HepG2 (cell line): Measurements from ENCODE around the gene RABL6. TPM values are rescaled to one million over a fixed set of nuclear protein-coding genes. Genes with fewer than 3 reads are reported as not detected.
A peak's percentile ranks its signal among the peaks of the same experiment; 100 is the strongest.

Source experiments
- ATAC-seq: fragments of 200-7000 bp; cut with Tn5 transposase; 3 replicates; pipeline ENCODE4 v1.9.1; 2020; ENCODE audit warnings: mild to moderate bottlenecking, moderate library complexity
- BruUV-seq: library from RNA; stranded (reverse); fragments of 400-500 nt; replicated peaks from 2 replicates; lab custom pipeline; 2021; lab: Mats Ljungman, UMichigan
- CTCF ChIA-PET: fragments of 300-600 bp; formaldehyde crosslinking; extraction: SDS; loops from one replicate; lab custom pipeline; 2021; ENCODE audit warnings: low total read pairs, inconsistent platforms, low intra/inter-chr PET ratio; lab: Yijun Ruan, JAX
- POLR2A ChIA-PET: fragments of 350-600 bp; sonication (Branson Sonifier 250); formaldehyde crosslinking; loops from one replicate; lab custom pipeline; 2020; ENCODE audit warnings: antibody characterized with exemption, inconsistent platforms; lab: Yijun Ruan, JAX
- DNase-seq: peaks from one replicate; pipeline ENCODE4 v3.0.0-alpha.2; 2015; ENCODE audit warnings: low spot score
- FAIRE-seq: peaks from 3 replicates; lab custom pipeline; 2011; peaks lifted over from hg19 to GRCh38; lab: Jason Lieb, UNC
- H2AFZ ChIP-seq: one replicate; pipeline ENCODE4 v1.6.1; 2011; ENCODE audit warnings: low read length, inconsistent platforms
- H3K27ac ChIP-seq: fragments of 300-600 bp; 3 replicates; pipeline ENCODE4 v1.8.0; 2011; ENCODE audit warnings: mixed run types, mild to moderate bottlenecking, mixed read lengths, low read length, inconsistent platforms; ENCODE audit not compliant: insufficient read depth; ENCODE audit errors: extremely low read length
- H3K27me3 ChIP-seq, 2 experiments: fragments of 200-600 bp in 1 of 2; 2 replicates in 1 of 2; 3 replicates in 1 of 2; pipeline versions ENCODE4 v1.6.0 to v1.8.0; 2011; ENCODE audit warnings: low read length in 2 of 2, mild to moderate bottlenecking in 2 of 2, moderate library complexity in 2 of 2, inconsistent platforms in 1 of 2; ENCODE audit not compliant: insufficient read depth in 2 of 2, control insufficient read depth in 1 of 2
- H3K36me3 ChIP-seq, 2 experiments: fragments of 200-600 bp in 1 of 2; replicated peaks in 1 of 2; 2 replicates in 1 of 2; 3 replicates in 1 of 2; pipeline versions ENCODE4 v1.5.1 to v1.8.0; 2011; ENCODE audit warnings: low read length in 2 of 2, inconsistent platforms in 1 of 2; ENCODE audit not compliant: insufficient read depth in 2 of 2, control insufficient read depth in 1 of 2
- H3K4me1 ChIP-seq: 2 replicates; pipeline ENCODE4 v1.5.1; 2012; ENCODE audit warnings: low read length, inconsistent platforms; ENCODE audit not compliant: insufficient read depth
- H3K4me2 ChIP-seq: 2 replicates; pipeline ENCODE4 v1.6.0; 2011; ENCODE audit warnings: low read depth, low read length, inconsistent platforms
- H3K4me3 ChIP-seq, 3 experiments: fragments of 200-600 bp in 1 of 3; sonication (generic), shearing (Covaris generic) in 1 of 3; replicated peaks in 1 of 3; 2 replicates each; pipeline ENCODE4 v1.5.1; 2011 to 2016; ENCODE audit warnings: low read length in 3 of 3, inconsistent platforms in 2 of 3, low read depth in 2 of 3, mild to moderate bottlenecking in 2 of 3, control low read depth in 1 of 3, mixed read lengths in 1 of 3; ENCODE audit not compliant: insufficient read depth in 1 of 3
- H3K79me2 ChIP-seq: one replicate; pipeline ENCODE4 v1.6.1; 2011; ENCODE audit warnings: low read length, inconsistent platforms; ENCODE audit not compliant: insufficient read depth
- H3K9ac ChIP-seq: 2 replicates; pipeline ENCODE4 v1.6.0; 2011; ENCODE audit warnings: mild to moderate bottlenecking, low read depth, low read length, inconsistent platforms; ENCODE audit not compliant: insufficient read depth
- H3K9me3 ChIP-seq: 2 replicates; pipeline ENCODE4 v1.5.1; 2012; ENCODE audit warnings: mild to moderate bottlenecking, low read length
- H4K20me1 ChIP-seq: 2 replicates; pipeline ENCODE4 v1.6.0; 2011; ENCODE audit warnings: inconsistent platforms, mild to moderate bottlenecking, low read length, moderate library complexity; ENCODE audit not compliant: insufficient read depth
- AGO1 ChIP-seq: fragments of 200-400 bp; formaldehyde crosslinking; IDR thresholded peaks from 2 replicates; pipeline ENCODE4 v1.6.1; 2017; ENCODE audit warnings: mild to moderate bottlenecking, low read depth, low read length, moderate library complexity; ENCODE audit not compliant: poor library complexity, severe bottlenecking
- AGO2 ChIP-seq: fragments of 200-400 bp; formaldehyde crosslinking; optimal IDR thresholded peaks from 2 replicates; pipeline ENCODE3; 2017; ENCODE audit warnings: mild to moderate bottlenecking, low read depth, low read length, moderate library complexity
- CBX5 ChIP-seq: sonication (generic); formaldehyde crosslinking; IDR thresholded peaks from 2 replicates; pipeline ENCODE4 v1.4.0; 2020; ENCODE audit warnings: missing genetic modification reagents, borderline replicate concordance
- HNRNPL ChIP-seq: fragments of 200-400 bp; formaldehyde crosslinking; IDR thresholded peaks from 2 replicates; pipeline ENCODE4 v1.6.1; 2017; ENCODE audit warnings: mild to moderate bottlenecking, low read depth, low read length
- POLR2G ChIP-seq: fragments of 200-400 bp; formaldehyde crosslinking; IDR thresholded peaks from 2 replicates; pipeline ENCODE4 v1.6.1; 2018; ENCODE audit warnings: mild to moderate bottlenecking, low read depth, low read length, moderate library complexity
- RBFOX2 ChIP-seq: fragments of 200-400 bp; formaldehyde crosslinking; IDR thresholded peaks from 2 replicates; pipeline ENCODE4 v1.6.1; 2017; ENCODE audit warnings: low read depth, mild to moderate bottlenecking, low read length
- ZBTB39 ChIP-seq: sonication (generic); formaldehyde crosslinking; IDR thresholded peaks from 2 replicates; pipeline ENCODE4 v1.5.0; 2020; ENCODE audit warnings: missing genetic modification reagents
- ZC3H13 ChIP-seq: sonication (generic); formaldehyde crosslinking; IDR thresholded peaks from 2 replicates; pipeline ENCODE4 v1.8.1; 2023; ENCODE audit warnings: mild to moderate bottlenecking, missing genetic modification reagents, moderate library complexity
- ZFP90 ChIP-seq: sonication (generic); formaldehyde crosslinking; IDR thresholded peaks from 2 replicates; pipeline ENCODE4 v1.8.0; 2022; ENCODE audit warnings: missing genetic modification reagents, mild to moderate bottlenecking, inconsistent platforms, borderline replicate concordance
- ZNF414 ChIP-seq: sonication (generic); formaldehyde crosslinking; IDR thresholded peaks from 2 replicates; pipeline ENCODE4 v1.5.0; 2020; ENCODE audit warnings: missing genetic modification reagents
- ZNF44 ChIP-seq: sonication (generic); formaldehyde crosslinking; IDR thresholded peaks from 2 replicates; pipeline ENCODE4 v1.5.1; 2020; ENCODE audit warnings: mild to moderate bottlenecking, missing genetic modification reagents
- ZNF687 ChIP-seq: sonication (generic); formaldehyde crosslinking; IDR thresholded peaks from 2 replicates; pipeline ENCODE4 v1.5.1; 2020; ENCODE audit warnings: mild to moderate bottlenecking, missing genetic modification reagents, moderate library complexity
- WGBS: methylation state at CpG from one replicate; pipeline ENCODE4 v1.1.6; 2017; ENCODE audit warnings: low lambda C conversion rate; 5-methylcytosine and 5-hydroxymethylcytosine counted together
- in situ Hi-C: cut with HindIII; loops from 2 replicates; pipeline ENCODE4 v1.10.0; 2017; ENCODE audit warnings: low pct_unique_long_range_greater_than_20kb; ENCODE audit not compliant: extremely low pct_ligation_motif_present
- intact Hi-C: fragments of 100-400 bp; cut with micrococcal nuclease; formaldehyde crosslinking; loops from one replicate; pipeline ENCODE4 v1.10.0; 2022; ENCODE audit not compliant: unreplicated experiment
- polyA plus RNA-seq, 8 experiments: library from polyadenylated mRNA; depleted of rRNA in 3 of 8; stranded (reverse) in 7 of 8; unstranded in 1 of 8; fragments of >200 nt; fragmentation: Illumina TruSeq in 4 of 8; extraction: Trizol in 4 of 8; gene quantifications; 2 replicates each; pipeline versions ENCODE4 v1.2.1 to v1.2.3, GENCODE V29; 2011 to 2016; ENCODE audit warnings: low read depth in 4 of 8, missing spikeins in 1 of 8, mixed read lengths in 1 of 8; ENCODE audit not compliant: insufficient read depth in 1 of 8
- total RNA-seq, 5 experiments: library from RNA; depleted of rRNA; stranded (reverse); fragments of >200 nt; fragmentation: Illumina TruSeq; extraction: Trizol; gene quantifications; 2 replicates each; pipeline ENCODE4 v1.2.3, GENCODE V29; 2016; ENCODE audit warnings: low read depth in 1 of 5

Gene RABL6
- total and polyA plus RNA-seq, 2 of the 13 experiments (the other 11 are each of a cell fraction or from before 2014, with no cell fraction given): 81.5 to 125 TPM

- in situ Hi-C loops: no loop called here
- Histone ChIP-seq H3K79me2 (no peaks in the 10 kb centered on the region), H3K9me3 (no peaks in the 10 kb centered on the region), H2AFZ (no peak overlapping the region)
- intact Hi-C loops: no loop called here
- CTCF ChIA-PET: no interaction called here
- TF ChIP-seq ZBTB39 (CRISPR knock-in tag) (no peak), RBFOX2 (0 out of 2 replicates have a peak, but pooled peaks have one; percentile 44), CBX5 (CRISPR knock-in tag) (no peak), AGO2 (peak; percentile 89), POLR2G (peak; percentile 17; the same call in 1 of the 2 replicates), AGO1 (peak; percentile 93), ZC3H13 (CRISPR knock-in tag) (0 out of 2 replicates have a peak, but pooled peaks have one; percentile 58), ZNF414 (CRISPR knock-in tag) (no peak), ZFP90 (CRISPR knock-in tag) (no peak), ZNF687 (CRISPR knock-in tag) (0 out of 2 replicates have a peak, but pooled peaks have one; percentile 5), HNRNPL (0 out of 2 replicates have a peak, but pooled peaks have one; percentile 43), ZNF44 (CRISPR knock-in tag) (no peak)
- TF ChIP-seq, all 625 proteins: peak for 7
- FAIRE-seq (no peak), ATAC-seq (no peak), DNase-seq (no peak)
- Histone ChIP-seq H3K36me3 (peaks cover 10 to 13% of the 10 kb centered on the region in 2 experiments; a peak in 3 of 5 replicates), H3K4me3 (no peak overlapping the region), H3K27ac (no peak overlapping the region), H3K27me3 (no peaks in the 10 kb centered on the region), H4K20me1 (no peaks in the 10 kb centered on the region), H3K4me1 (peaks cover 40% of the 10 kb centered on the region), H3K9ac (no peak overlapping the region), H3K4me2 (no peak overlapping the region)
- 96% methylated on average over 16 of the region's 29 CpGs for WGBS
- POLR2A ChIA-PET: no interaction called here
- no TSS peak for BruUV-seq
These were observed 30.8 kb downstream of the RABL6 start for GRCh38 chr9:136838314-136839228.
